ENCODE measurements around the gene GRHPR.

Gene GRHPR

GRCh38 chr9:37399336-37399735 is 23.2 kb upstream of the GRHPR start:
- no peak for DNase-seq

- DNase-seq = no peak
Observed at GRCh38 chr9:37404590-37404989, 17.9 kb upstream of the GRHPR start.

- DNase-seq = no peak
Observed at GRCh38 chr9:37405350-37405749, 17.1 kb upstream of the GRHPR start.

GRCh38 chr9:37405764-37406380 is 16.6 kb upstream of the GRHPR start:
- no peak for DNase-seq

- no peak for DNase-seq
Observed at GRCh38 chr9:37406603-37407401, 15.7 kb upstream of the GRHPR start.

GRCh38 chr9:37407468-37407867 is 15.0 kb upstream of the GRHPR start:
- DNase-seq = no peak

- no peak for DNase-seq
Observed at GRCh38 chr9:37408933-37409710, 13.4 kb upstream of the GRHPR start.

GRCh38 chr9:37410354-37410861 is 12.1 kb upstream of the GRHPR start:
- no peak for DNase-seq

- DNase-seq = no peak
Observed at GRCh38 chr9:37410969-37411785, 11.3 kb upstream of the GRHPR start.

GRCh38 chr9:37412431-37413151 is 9.9 kb upstream of the GRHPR start:
- DNase-seq = no peak

- no peak for DNase-seq
Observed at GRCh38 chr9:37413311-37413710, 9.2 kb upstream of the GRHPR start.

- DNase-seq = no peak
Observed at GRCh38 chr9:37414503-37414943, 8.0 kb upstream of the GRHPR start.

GRCh38 chr9:37415011-37415719 is 7.3 kb upstream of the GRHPR start:
- peak; percentile 55 for DNase-seq

- no peak for DNase-seq
Observed at GRCh38 chr9:37417252-37417803, 5.2 kb upstream of the GRHPR start.

GRCh38 chr9:37417857-37418618 is 4.5 kb upstream of the GRHPR start:
- no peak for DNase-seq

- DNase-seq = no peak
Observed at GRCh38 chr9:37419204-37419603, 3.3 kb upstream of the GRHPR start.

GRCh38 chr9:37420271-37421215 is 2.0 kb upstream of the GRHPR start:
- no peak for DNase-seq

GRCh38 chr9:37421914-37422288 is 595 bp upstream of the GRHPR start:
- no peak for DNase-seq

- DNase-seq = no peak
Observed at GRCh38 chr9:37423508-37423907, 1.0 kb downstream of the GRHPR start.

Measured in effector CD8-positive, alpha-beta T cell (primary cell).